Measurements from ENCODE around the gene CHST11. TPM values are rescaled to one million over a fixed set of nuclear protein-coding genes. Genes with fewer than 3 reads are reported as not detected.

Gene CHST11
- total RNA-seq, 2 experiments from 2014 or later = 53.4 to 53.6 TPM

DNA sequence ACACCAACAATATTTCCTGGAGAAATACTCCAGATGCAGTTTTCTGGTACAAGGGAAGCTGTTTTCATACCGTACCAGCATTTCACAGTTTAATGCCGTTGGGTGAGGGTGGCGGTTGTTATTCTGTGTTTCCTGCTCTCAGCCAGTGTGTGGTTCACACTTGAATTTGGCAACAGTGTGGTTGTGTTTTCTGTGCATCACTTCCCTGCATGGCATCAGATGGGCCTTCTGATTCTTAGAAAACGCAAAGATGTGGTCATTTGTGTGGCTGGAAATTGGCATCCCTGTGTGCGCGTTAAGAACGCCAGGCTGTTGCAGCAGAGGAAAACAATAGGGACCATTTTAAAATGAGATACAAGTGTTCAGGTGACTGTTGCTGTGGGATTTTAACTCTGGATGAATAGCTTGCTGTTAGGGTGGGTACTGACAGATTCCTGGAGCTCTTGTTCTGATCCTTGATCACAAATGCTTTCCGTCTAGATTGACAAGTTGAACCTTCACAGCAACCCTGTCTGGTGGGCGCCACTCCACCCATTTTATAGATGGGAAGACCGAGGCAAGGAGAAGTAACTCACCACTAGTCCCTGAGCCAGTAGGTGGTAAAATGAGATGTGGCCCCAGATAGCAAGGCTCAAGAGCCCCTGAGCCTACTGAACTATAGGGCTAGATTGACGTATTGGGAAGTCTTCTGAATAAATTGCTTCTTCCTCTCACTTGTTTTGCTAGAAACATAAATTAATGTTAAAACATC lies 231.2 kb downstream of the CHST11 start:
- TF ChIP-seq CTCF (IDR thresholded peaks at IDR 0.05) = no peak
- Mint-ChIP-seq H3K4me1 (ENCODE audit: low read depth) (peaks cover 60% of the 10 kb centered on the region), H3K9me3 (no peaks in the 10 kb centered on the region), H3K27ac (peak overlapping the region; percentile 71), H3K4me3 (no peak overlapping the region), H3K27me3 (no peaks in the 10 kb centered on the region), H3K36me3 (ENCODE audit: low read depth) (peaks cover 3% of the 10 kb centered on the region)
- Histone ChIP-seq H3K9me3 (ENCODE audit: control insufficient read depth in 1 of 2, insufficient read depth in 1 of 2, low read length in 2 of 2) (no peaks in the 10 kb centered on the region), H3K36me3 (ENCODE audit: insufficient read depth, low read length) (no peaks in the 10 kb centered on the region), H3K4me1 (ENCODE audit: insufficient read depth, low read length) (peaks cover 67% of the 10 kb centered on the region), H3K27ac (ENCODE audit: low read depth in 1 of 2, low read length in 2 of 2) (no peak overlapping the region), H3K4me3 (ENCODE audit: low read length) (no peak overlapping the region), H3K27me3 (ENCODE audit: control insufficient read depth in 1 of 2, insufficient read depth in 2 of 2, low read length in 2 of 2) (no peaks in the 10 kb centered on the region)
- peak in 6 of 14 experiments; percentile 17 to 83 (median 44) for DNase-seq
- ChIA-PET POLR2A (interaction anchor here (1.0 to 1.4 kb wide), 3 partner anchors 32 to 210 kb away, joined by 3 to 5 read pairs (median 5); no protein-coding TSS in a partner anchor), CTCF (no interaction called here)
- peak; percentile 30 for ATAC-seq (ENCODE audit: poor library complexity)
- intact Hi-C loops (cut with DNase I, micrococcal nuclease) = loop anchor here in 1 of 2 experiments (10.0 kb wide), 1 partner anchor 303 kb away; no protein-coding TSS in a partner anchor

- ChIA-PET POLR2A (no interaction called here), CTCF (no interaction called here)
- no peak for TF ChIP-seq CTCF (IDR thresholded peaks at IDR 0.05)
- Histone ChIP-seq H3K9me3 (ENCODE audit: control insufficient read depth in 1 of 2, insufficient read depth in 1 of 2, low read length in 2 of 2) (no peaks in the 10 kb centered on the region), H3K4me1 (ENCODE audit: insufficient read depth, low read length) (peaks cover 67% of the 10 kb centered on the region), H3K27ac (ENCODE audit: low read depth in 1 of 2, low read length in 2 of 2) (no peak overlapping the region), H3K36me3 (ENCODE audit: insufficient read depth, low read length) (no peaks in the 10 kb centered on the region), H3K27me3 (ENCODE audit: control insufficient read depth in 1 of 2, insufficient read depth in 2 of 2, low read length in 2 of 2) (no peaks in the 10 kb centered on the region), H3K4me3 (ENCODE audit: low read length) (no peak overlapping the region)
- DNase-seq (no peak), ATAC-seq (ENCODE audit: poor library complexity) (no peak)
- no peaks in the 10 kb centered on the region for H3K27me3 Mint-ChIP-seq
- peaks cover 6% of the 10 kb centered on the region for H3K36me3 Mint-ChIP-seq (ENCODE audit: low read depth)
- H3K4me1 Mint-ChIP-seq (ENCODE audit: low read depth) = peaks cover 65% of the 10 kb centered on the region
- H3K9me3 Mint-ChIP-seq = no peaks in the 10 kb centered on the region
- no peak overlapping the region for H3K27ac Mint-ChIP-seq
- intact Hi-C loops (cut with DNase I, micrococcal nuclease) = loop anchor here in 1 of 2 experiments (10.0 kb wide), 1 partner anchor 305 kb away; no protein-coding TSS in a partner anchor
- H3K4me3 Mint-ChIP-seq = no peak overlapping the region
Measured at GRCh38 chr12:104689635-104690034, 232.9 kb downstream of the CHST11 start.

DNA sequence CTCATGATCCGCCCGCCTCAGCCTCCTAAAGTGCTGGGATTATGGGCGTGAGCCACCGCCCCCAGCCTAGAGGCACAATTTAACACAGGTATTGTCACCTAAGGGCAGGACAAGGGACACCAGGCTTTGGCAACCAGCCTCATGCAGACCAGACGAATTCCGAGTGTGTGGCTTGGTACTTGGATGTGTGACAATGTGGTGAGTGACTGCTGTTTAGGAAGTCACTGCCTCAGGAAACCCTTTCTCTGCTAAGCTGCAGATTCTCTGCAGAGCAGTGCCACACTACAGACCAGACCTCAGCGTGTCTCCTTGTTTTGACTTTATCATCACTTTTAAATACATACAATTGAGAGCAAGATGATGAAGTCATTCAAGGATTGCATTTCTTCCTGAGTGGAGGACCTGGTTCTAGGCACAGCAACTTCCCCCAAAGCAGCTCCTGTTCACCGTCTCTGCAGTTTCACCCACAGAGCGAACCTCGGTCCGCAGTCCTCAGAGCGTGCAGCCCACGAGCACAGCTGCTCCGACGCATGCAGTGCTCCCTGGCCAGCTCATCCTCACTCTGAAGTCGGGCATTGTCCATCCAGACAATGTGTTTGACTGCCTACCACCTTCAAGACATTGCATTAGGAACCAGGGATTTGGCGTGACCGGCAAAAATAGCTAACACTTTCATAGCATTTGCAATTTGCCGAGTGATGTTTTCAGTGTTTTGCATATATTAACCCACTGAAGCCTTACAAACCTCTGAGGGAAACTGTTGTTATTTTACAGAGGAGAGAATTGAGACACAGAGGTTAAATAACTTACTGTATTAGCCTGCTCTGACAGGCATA lies 235.2 kb downstream of the CHST11 start:
- DNase-seq (peak in 1 of 14 experiments; percentile 24), ATAC-seq (ENCODE audit: poor library complexity) (no peak)
- H3K4me1 Mint-ChIP-seq (ENCODE audit: low read depth) = peaks cover 67% of the 10 kb centered on the region
- CTCF ChIA-PET = no interaction called here
- H3K4me1 ChIP-seq (ENCODE audit: insufficient read depth, low read length) = peaks cover 69% of the 10 kb centered on the region
- POLR2A ChIA-PET = no interaction called here
- intact Hi-C loops (cut with DNase I, micrococcal nuclease) = no loop called here
- H3K27me3 ChIP-seq (ENCODE audit: control insufficient read depth in 1 of 2, insufficient read depth in 2 of 2, low read length in 2 of 2) = no peaks in the 10 kb centered on the region
- H3K36me3 Mint-ChIP-seq (ENCODE audit: low read depth) = peaks cover 6% of the 10 kb centered on the region
- no peaks in the 10 kb centered on the region for H3K27me3 Mint-ChIP-seq
- no peaks in the 10 kb centered on the region for H3K36me3 ChIP-seq (ENCODE audit: insufficient read depth, low read length)
- H3K27ac ChIP-seq (ENCODE audit: low read depth in 1 of 2, low read length in 2 of 2) = no peak overlapping the region
- H3K9me3 ChIP-seq (ENCODE audit: control insufficient read depth in 1 of 2, insufficient read depth in 1 of 2, low read length in 2 of 2) = no peaks in the 10 kb centered on the region
- H3K27ac Mint-ChIP-seq = no peak overlapping the region
- no peak for TF ChIP-seq CTCF (IDR thresholded peaks at IDR 0.05)
- no peaks in the 10 kb centered on the region for H3K9me3 Mint-ChIP-seq
- H3K4me3 Mint-ChIP-seq = no peak overlapping the region
- no peak overlapping the region for H3K4me3 ChIP-seq (ENCODE audit: low read length)

All from CD4-positive, alpha-beta T cell (primary cell).